HEK293 (cell line): ENCODE data around the gene AGAP1.

Experiments
- CTCF ChIA-PET: fragments of 350-600 bp; formaldehyde crosslinking; extraction: SDS; loops from one replicate; lab custom pipeline; 2021; ENCODE audit warnings: antibody characterized with exemption; lab: Yijun Ruan, JAX
- POLR2A ChIA-PET: fragments of 300-600 bp; formaldehyde crosslinking; extraction: SDS; loops from one replicate; lab custom pipeline; 2020; ENCODE audit warnings: antibody characterized with exemption, inconsistent platforms; lab: Yijun Ruan, JAX
- H3K27ac ChIP-seq: fragments of 200-500 bp; sonication (Bioruptor generic); 2 replicates; pipeline ENCODE4 v1.5.1; 2014; ENCODE audit warnings: low read depth, low read length, control low read depth, inconsistent platforms; ENCODE audit errors: extremely low read depth
- H3K36me3 ChIP-seq, 2 experiments: fragments of 200-500 bp in 1 of 2; sonication (Bioruptor generic) in 1 of 2; 1 replicate in 1 of 2; 2 replicates in 1 of 2; pipeline ENCODE4 v1.5.1; 2014 to 2017; ENCODE audit warnings: inconsistent platforms in 2 of 2, low read length in 2 of 2; ENCODE audit not compliant: control insufficient read depth in 2 of 2, insufficient read depth in 1 of 2
- H3K4me1 ChIP-seq: fragments of 200-500 bp; sonication (Bioruptor generic); 2 replicates; pipeline ENCODE4 v1.5.1; 2014; ENCODE audit warnings: mild to moderate bottlenecking, low read length, inconsistent platforms; ENCODE audit not compliant: control insufficient read depth, insufficient read depth
- H3K4me3 ChIP-seq: 2 replicates; pipeline ENCODE4 v1.5.1; 2011; ENCODE audit warnings: low read depth, mild to moderate bottlenecking, control low read depth, low read length, moderate library complexity
- H3K9me3 ChIP-seq: fragments of 200-500 bp; sonication (Bioruptor generic); 2 replicates; pipeline ENCODE4 v1.5.1; 2014; ENCODE audit warnings: low read depth, low read length, inconsistent platforms; ENCODE audit not compliant: control insufficient read depth, insufficient read depth
- ELK4 ChIP-seq: IDR thresholded peaks from 2 replicates; pipeline ENCODE4 v1.6.1; 2011; ENCODE audit warnings: mild to moderate bottlenecking, low read depth, low read length, borderline replicate concordance
- GLI4 ChIP-seq: fragments of 450-650 bp; formaldehyde crosslinking; IDR thresholded peaks from 2 replicates; pipeline ENCODE4 v1.5.1; 2016; ENCODE audit warnings: missing biosample characterization, missing genetic modification characterization
- KLF8 ChIP-seq: fragments of 450-650 bp; formaldehyde crosslinking; IDR thresholded peaks from 2 replicates; pipeline ENCODE4 v1.5.1; 2016; ENCODE audit warnings: missing biosample characterization, missing genetic modification characterization
- OSR2 ChIP-seq: fragments of 450-650 bp; formaldehyde crosslinking; IDR thresholded peaks from 2 replicates; pipeline ENCODE4 v1.5.1; 2016; ENCODE audit warnings: missing biosample characterization, missing genetic modification characterization
- PBX3 ChIP-seq: sonication (generic); formaldehyde crosslinking; IDR thresholded peaks from 2 replicates; pipeline ENCODE4 v1.8.1; 2022; ENCODE audit warnings: mild to moderate bottlenecking, moderate library complexity, missing genetic modification reagents
- ZBTB10 ChIP-seq: fragments of 450-650 bp; formaldehyde crosslinking; IDR thresholded peaks from 2 replicates; pipeline ENCODE4 v1.5.1; 2016; ENCODE audit warnings: missing biosample characterization, missing genetic modification characterization
- ZBTB11 ChIP-seq: fragments of 450-650 bp; formaldehyde crosslinking; conservative IDR thresholded peaks from 2 replicates; pipeline ENCODE4 v1.5.1; 2016; ENCODE audit warnings: low read depth, missing biosample characterization, missing genetic modification characterization
- ZBTB49 ChIP-seq: fragments of 450-650 bp; formaldehyde crosslinking; IDR thresholded peaks from 2 replicates; pipeline ENCODE4 v1.5.1; 2016; ENCODE audit warnings: missing biosample characterization, missing genetic modification characterization, low read depth
- ZFP41 ChIP-seq: fragments of 450-650 bp; formaldehyde crosslinking; IDR thresholded peaks from 2 replicates; pipeline ENCODE4 v1.5.1; 2016; ENCODE audit warnings: missing biosample characterization, missing genetic modification characterization, borderline replicate concordance
- ZNF133 ChIP-seq: fragments of 450-650 bp; formaldehyde crosslinking; IDR thresholded peaks from 2 replicates; pipeline ENCODE4 v1.5.1; 2016; ENCODE audit warnings: missing biosample characterization, missing genetic modification characterization
- ZNF2 ChIP-seq: fragments of 450-650 bp; formaldehyde crosslinking; IDR thresholded peaks from 2 replicates; pipeline ENCODE4 v1.5.1; 2016; ENCODE audit warnings: missing biosample characterization, missing genetic modification characterization
- ZNF23 ChIP-seq: fragments of 450-650 bp; formaldehyde crosslinking; IDR thresholded peaks from 2 replicates; pipeline ENCODE4 v1.5.1; 2016; ENCODE audit warnings: missing biosample characterization, missing genetic modification characterization, borderline replicate concordance
- ZNF37A ChIP-seq: fragments of 450-650 bp; IDR thresholded peaks from 2 replicates; pipeline ENCODE4 v1.5.1; 2018; ENCODE audit warnings: missing biosample characterization, missing genetic modification characterization
- ZNF391 ChIP-seq: fragments of 450-650 bp; formaldehyde crosslinking; IDR thresholded peaks from 2 replicates; pipeline ENCODE4 v1.5.1; 2016; ENCODE audit warnings: low read depth, missing biosample characterization, missing genetic modification characterization, borderline replicate concordance
- ZNF433 ChIP-seq: fragments of 450-650 bp; formaldehyde crosslinking; IDR thresholded peaks from 2 replicates; pipeline ENCODE4 v1.5.1; 2016; ENCODE audit warnings: missing biosample characterization, missing genetic modification characterization, low read depth
- ZNF48 ChIP-seq: fragments of 450-650 bp; formaldehyde crosslinking; IDR thresholded peaks from 2 replicates; pipeline ENCODE4 v1.5.1; 2016; ENCODE audit warnings: missing biosample characterization, missing genetic modification characterization
- ZNF544 ChIP-seq: fragments of 450-650 bp; formaldehyde crosslinking; IDR thresholded peaks from 2 replicates; pipeline ENCODE4 v1.5.0; 2017; ENCODE audit warnings: missing biosample characterization, missing genetic modification characterization
- ZNF548 ChIP-seq: fragments of 450-650 bp; formaldehyde crosslinking; IDR thresholded peaks from 2 replicates; pipeline ENCODE4 v1.5.1; 2016; ENCODE audit warnings: missing biosample characterization, missing genetic modification characterization
- ZNF561 ChIP-seq: fragments of 450-650 bp; IDR thresholded peaks from 2 replicates; pipeline ENCODE4 v1.5.1; 2018; ENCODE audit warnings: missing biosample characterization, missing genetic modification characterization, borderline replicate concordance
- ZNF660 ChIP-seq: fragments of 450-650 bp; IDR thresholded peaks from 2 replicates; pipeline ENCODE4 v1.5.1; 2018; ENCODE audit warnings: missing biosample characterization, mild to moderate bottlenecking, missing genetic modification characterization
- ZNF777 ChIP-seq: fragments of 450-650 bp; formaldehyde crosslinking; IDR thresholded peaks from 2 replicates; pipeline ENCODE4 v1.5.1; 2017; ENCODE audit warnings: missing biosample characterization, missing genetic modification characterization, borderline replicate concordance

AGAP1 gene

GRCh38 chr2:235580426-235581157 is 86.7 kb downstream of the AGAP1 start:
- no peaks in the 10 kb centered on the region for H3K36me3 ChIP-seq
- no peak overlapping the region for H3K27ac ChIP-seq
- no peaks in the 10 kb centered on the region for H3K9me3 ChIP-seq
- H3K4me3 ChIP-seq: no peak overlapping the region
- ChIA-PET POLR2A (interaction anchor here (0.7 kb wide), 1 partner anchor 105 kb away, joined by 3 read pairs; no protein-coding TSS in a partner anchor), CTCF (interaction anchor here (0.6 to 0.7 kb wide), 2 partner anchors 186 to 1647 kb away, joined by 3 to 4 read pairs; no protein-coding TSS in a partner anchor)
- H3K4me1 ChIP-seq: no peaks in the 10 kb centered on the region; the same call in 1 of the 2 replicates
- TF ChIP-seq ZNF433 (tag by site-specific recombination) (no peak), PBX3 (CRISPR knock-in tag) (no peak), ZFP41 (tag by site-specific recombination) (no peak), KLF8 (tag by site-specific recombination) (no peak), ZNF544 (tag by site-specific recombination) (no peak), ZNF48 (tag by site-specific recombination) (no peak)

GRCh38 chr2:235582081-235582686 is 88.3 kb downstream of the AGAP1 start:
- TF ChIP-seq ZBTB11 (tag by site-specific recombination): no peak
- no peak for TF ChIP-seq ZNF133 (tag by site-specific recombination)
- TF ChIP-seq ZNF37A: no peak
- no peak for TF ChIP-seq ZNF23
- TF ChIP-seq ZNF561 (tag by site-specific recombination): no peak
- no peak for TF ChIP-seq ZNF2 (tag by site-specific recombination)
- TF ChIP-seq ZBTB10 (tag by site-specific recombination): no peak
- TF ChIP-seq ZNF548 (tag by site-specific recombination): no peak
- TF ChIP-seq ZBTB49 (tag by site-specific recombination): no peak
- no peak for TF ChIP-seq ELK4
- TF ChIP-seq ZNF391 (tag by site-specific recombination): no peak
- no peak for TF ChIP-seq GLI4
- no peak for TF ChIP-seq OSR2 (tag by site-specific recombination)
- no peak for TF ChIP-seq ZNF777 (tag by site-specific recombination)
- TF ChIP-seq ZNF660: no peak
- Histone ChIP-seq H3K4me1 (no peaks in the 10 kb centered on the region; the same call in 1 of the 2 replicates), H3K36me3 (no peaks in the 10 kb centered on the region), H3K9me3 (no peaks in the 10 kb centered on the region), H3K4me3 (no peak overlapping the region), H3K27ac (no peak overlapping the region)
- ChIA-PET POLR2A (no interaction called here), CTCF (interaction anchor here (0.7 kb wide), 1 partner anchor 10 kb away, joined by 3 read pairs; no protein-coding TSS in a partner anchor)
